Activated T-cell treated with anti-CD3 and anti-CD28 coated beads for 1 hour (primary cell): Measurements from ENCODE around the gene ARMC2.
"Not testable (repeated sequence)": the region's sequence is repeated elsewhere in the genome, so short reads cannot be mapped to it uniquely, and the experiment has no call there.

Experiments used
- DNase-seq: peaks from one replicate; pipeline ENCODE4 v3.0.0-alpha.2; 2020; ENCODE audit warnings: low read depth

The ARMC2 gene

GRCh38 chr6:108848116-108848868 lies at the start of gene ARMC2:
Gene ARMC2, plus strand, starts transcription at chr6:108848422. Its CDS starts 5,846 bp downstream, at chr6:108854268.
- peak; percentile 82 for DNase-seq

- DNase-seq, result peak; percentile 30
These were observed 49.4 kb upstream of the ARMC2 start for GRCh38 chr6:108798670-108799353.

GRCh38 chr6:108799354-108799717 lies 48.9 kb upstream of the ARMC2 start:
- DNase-seq, result no peak

GRCh38 chr6:108799791-108800190 lies 48.4 kb upstream of the ARMC2 start:
- no peak for DNase-seq

GRCh38 chr6:108800427-108800864 lies 47.8 kb upstream of the ARMC2 start:
- DNase-seq, result no peak

- DNase-seq, result no peak
These were observed 46.9 kb upstream of the ARMC2 start for GRCh38 chr6:108801366-108801765.

- no peak for DNase-seq
These were observed 44.2 kb upstream of the ARMC2 start for GRCh38 chr6:108803982-108804490.

GRCh38 chr6:108804956-108805355 lies 43.3 kb upstream of the ARMC2 start:
- DNase-seq, result no peak

- no peak for DNase-seq
These were observed 42.5 kb upstream of the ARMC2 start for GRCh38 chr6:108805611-108806167.

- no peak for DNase-seq
These were observed 42.1 kb upstream of the ARMC2 start for GRCh38 chr6:108806171-108806570.

- no peak for DNase-seq
These were observed 41.6 kb upstream of the ARMC2 start for GRCh38 chr6:108806665-108807064.

GRCh38 chr6:108807928-108808327 lies 40.3 kb upstream of the ARMC2 start:
- no peak for DNase-seq

- DNase-seq, result no peak
These were observed 39.0 kb upstream of the ARMC2 start for GRCh38 chr6:108809211-108809610.

- DNase-seq, result no peak
These were observed 38.1 kb upstream of the ARMC2 start for GRCh38 chr6:108810057-108810643.

GRCh38 chr6:108811490-108811889 lies 36.7 kb upstream of the ARMC2 start:
- DNase-seq, result no peak

- DNase-seq, result not testable (repeated sequence)
These were observed 35.0 kb upstream of the ARMC2 start for GRCh38 chr6:108813218-108813617.

- not testable (repeated sequence) for DNase-seq
These were observed 30.9 kb upstream of the ARMC2 start for GRCh38 chr6:108817276-108817675.

- DNase-seq, result no peak
These were observed 28.2 kb upstream of the ARMC2 start for GRCh38 chr6:108820006-108820405.

GRCh38 chr6:108822401-108822800 lies 25.8 kb upstream of the ARMC2 start:
- DNase-seq, result no peak

GRCh38 chr6:108825326-108825725 lies 22.9 kb upstream of the ARMC2 start:
- no peak for DNase-seq

GRCh38 chr6:108831104-108831503 lies 17.1 kb upstream of the ARMC2 start:
- no peak for DNase-seq

- no peak for DNase-seq
These were observed 15.5 kb upstream of the ARMC2 start for GRCh38 chr6:108832738-108833137.
